Placental pericyte (primary cell): Measurements from ENCODE around the gene ASTN1. TPM values are rescaled to one million over a fixed set of nuclear protein-coding genes. Genes with fewer than 3 reads are reported as not detected.

Source experiments
- small RNA-seq: library from RNA; depleted of rRNA; stranded (forward); fragments of <200 nt; gene quantifications from one replicate; pipeline ENCODE3, GENCODE V24; 2012; ENCODE audit warnings: low replicate concordance
- total RNA-seq: library from RNA; depleted of rRNA; stranded (reverse); fragments of >200 nt; gene quantifications from 2 replicates; pipeline ENCODE4 v1.2.3, GENCODE V29; 2012

ASTN1 gene
- not detected in 2 replicates for total RNA-seq

GRCh38 chr1:177164380-177165068, at the start of gene ASTN1:
Gene ASTN1, minus strand, starts transcription at chr1:177164712. Its CDS starts 36 bp downstream, at chr1:177164676.

GRCh38 chr1:177170756-177171535, 6.4 kb upstream of the ASTN1 start, which contains the start of gene BRINP2:
Gene BRINP2, plus strand, starts transcription at chr1:177170958. Its CDS starts 58,919 bp downstream, at chr1:177229877.

Small RNA genes lying within 50 kb of the gene (small RNA-seq; reads per million reads assigned to genes)
- 0.81 reads per million, percentile 36 among the genes with 10 or more reads in this experiment for gene MIR488

Other genes with a start within 250 kb of the ASTN1 start
- gene BRINP2, start 6.2 kb upstream of the ASTN1 start, total RNA-seq = under 0.01 and 0.72 TPM in 2 replicates